ENCODE results near the gene MLNR.

DNA sequence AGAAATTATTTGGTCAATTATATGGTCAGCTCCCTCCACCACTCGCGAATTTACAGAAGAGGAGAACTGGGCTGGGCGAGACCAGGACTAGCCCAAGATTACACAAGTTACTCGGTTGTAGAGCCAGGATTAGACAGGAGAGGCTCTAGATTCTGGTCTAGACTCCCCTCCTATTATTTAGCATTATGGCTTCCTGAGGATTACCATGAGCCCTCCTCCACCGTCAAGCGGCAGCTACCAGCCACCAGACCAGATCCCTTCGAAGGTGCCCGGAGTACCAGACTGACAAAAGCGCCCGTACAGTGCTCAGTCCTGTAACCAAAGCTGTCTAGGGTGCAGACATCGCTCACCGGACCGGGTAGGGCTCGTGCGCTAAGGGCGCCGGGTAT, 497 bp upstream of the MLNR start:
- TF ChIP-seq, protein P1, sequence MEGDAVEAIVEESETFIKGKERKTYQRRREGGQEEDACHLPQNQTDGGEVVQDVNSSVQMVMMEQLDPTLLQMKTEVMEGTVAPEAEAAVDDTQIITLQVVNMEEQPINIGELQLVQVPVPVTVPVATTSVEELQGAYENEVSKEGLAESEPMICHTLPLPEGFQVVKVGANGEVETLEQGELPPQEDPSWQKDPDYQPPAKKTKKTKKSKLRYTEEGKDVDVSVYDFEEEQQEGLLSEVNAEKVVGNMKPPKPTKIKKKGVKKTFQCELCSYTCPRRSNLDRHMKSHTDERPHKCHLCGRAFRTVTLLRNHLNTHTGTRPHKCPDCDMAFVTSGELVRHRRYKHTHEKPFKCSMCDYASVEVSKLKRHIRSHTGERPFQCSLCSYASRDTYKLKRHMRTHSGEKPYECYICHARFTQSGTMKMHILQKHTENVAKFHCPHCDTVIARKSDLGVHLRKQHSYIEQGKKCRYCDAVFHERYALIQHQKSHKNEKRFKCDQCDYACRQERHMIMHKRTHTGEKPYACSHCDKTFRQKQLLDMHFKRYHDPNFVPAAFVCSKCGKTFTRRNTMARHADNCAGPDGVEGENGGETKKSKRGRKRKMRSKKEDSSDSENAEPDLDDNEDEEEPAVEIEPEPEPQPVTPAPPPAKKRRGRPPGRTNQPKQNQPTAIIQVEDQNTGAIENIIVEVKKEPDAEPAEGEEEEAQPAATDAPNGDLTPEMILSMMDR (IDR thresholded peaks at IDR 0.05; ENCODE audit: insufficient read depth, low read length, poor library complexity, severe bottlenecking), result no peak
- TF ChIP-seq EZH2phosphoT487 (conservative IDR thresholded peaks at IDR 0.05; ENCODE audit: low read length), result no peak

Measured in SU-DHL-6 (cell line).